Stimulated activated naive CD8-positive, alpha-beta T cell treated with anti-CD3 and anti-CD28 coated beads, Interleukin-15, Interleukin-2, amounts not matched to agents 100 ng/mL and 50 ng/mL, for 24 hours (primary cell): ENCODE results near the gene PLPP1.

ENCODE experiments used
- H3K27ac Mint-ChIP-seq: one replicate; pipeline ENCODE4 v1.8.0; 2021; ENCODE audit warnings: mild to moderate bottlenecking, mixed read lengths
- H3K27me3 Mint-ChIP-seq: one replicate; pipeline ENCODE4 v1.8.0; 2021; ENCODE audit warnings: mixed read lengths
- H3K36me3 Mint-ChIP-seq: one replicate; pipeline ENCODE4 v1.8.0; 2021; ENCODE audit warnings: low read depth, mixed read lengths
- H3K4me1 Mint-ChIP-seq: one replicate; pipeline ENCODE4 v1.8.0; 2021; ENCODE audit warnings: low read depth, mixed read lengths
- H3K4me3 Mint-ChIP-seq: one replicate; pipeline ENCODE4 v1.8.0; 2021; ENCODE audit warnings: mild to moderate bottlenecking, mixed read lengths
- H3K9me3 Mint-ChIP-seq: one replicate; pipeline ENCODE4 v1.8.0; 2021; ENCODE audit warnings: mixed read lengths

The PLPP1 gene

GRCh38 chr5:55534436-55535198 is at the start of gene PLPP1:
Gene PLPP1, minus strand, starts transcription at chr5:55534964. Its CDS starts 335 bp downstream, at chr5:55534629.
- Mint-ChIP-seq H3K4me3 (peak within 1 kb of the TSS; percentile 89), H3K36me3 (peaks cover 6% of the 10 kb centered on the region)

DNA sequence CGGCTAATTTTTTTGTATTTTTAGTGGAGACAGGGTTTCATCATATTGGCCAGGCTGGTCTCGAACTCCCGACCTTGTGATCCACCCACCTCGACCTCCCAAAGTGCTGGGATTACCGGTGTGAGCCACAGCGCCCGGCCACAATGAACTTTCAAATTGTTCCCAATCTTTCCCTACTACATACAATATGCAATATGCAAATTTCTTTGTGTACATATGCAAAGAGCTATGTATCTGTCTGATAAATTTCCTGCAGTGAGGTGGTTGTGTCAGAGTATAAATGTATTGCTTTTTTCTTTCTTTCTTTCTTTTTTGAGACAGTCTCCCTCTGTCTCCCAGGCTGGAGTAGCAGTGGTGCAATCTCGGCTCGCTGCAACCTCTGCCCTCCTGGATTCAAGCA is 48.8 kb upstream of the PLPP1 start:
- no peaks in the 10 kb centered on the region for H3K9me3 Mint-ChIP-seq
- H3K36me3 Mint-ChIP-seq: no peaks in the 10 kb centered on the region
- H3K4me3 Mint-ChIP-seq: no peak overlapping the region
- H3K27ac Mint-ChIP-seq: no peak overlapping the region
- no peaks in the 10 kb centered on the region for H3K27me3 Mint-ChIP-seq
- H3K4me1 Mint-ChIP-seq: peaks cover 37% of the 10 kb centered on the region

More at GRCh38 chr5:55534436-55535198, at the start of gene PLPP1:
- Mint-ChIP-seq H3K27me3 (no peaks in the 10 kb centered on the region), H3K9me3 (no peaks in the 10 kb centered on the region), H3K27ac (peak within 1 kb of the TSS; percentile 92), H3K4me1 (peaks cover 49% of the 10 kb centered on the region)

DNA sequence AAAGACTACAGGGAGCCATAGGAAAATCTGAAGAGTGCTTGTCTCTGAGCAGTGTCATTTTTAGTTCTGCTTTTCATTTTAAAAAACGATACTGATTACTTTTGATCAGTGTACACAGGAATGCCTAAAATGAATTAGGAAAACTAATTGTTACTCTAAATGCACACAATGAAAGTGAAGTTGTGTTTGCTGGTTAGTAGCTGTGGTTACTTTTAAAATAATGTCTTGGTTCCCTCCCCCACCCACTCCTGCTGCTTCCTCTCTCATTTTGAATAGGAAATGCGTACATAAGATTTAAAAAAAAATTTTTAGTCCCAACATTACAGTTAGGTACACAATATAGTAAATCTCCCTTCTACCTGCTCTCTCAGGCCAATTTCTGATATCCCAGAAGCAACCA is 47.5 kb upstream of the PLPP1 start:
- Mint-ChIP-seq H3K36me3 (no peaks in the 10 kb centered on the region), H3K4me3 (peak overlapping the region; percentile 20), H3K4me1 (peaks cover 42% of the 10 kb centered on the region), H3K27me3 (no peaks in the 10 kb centered on the region), H3K9me3 (no peaks in the 10 kb centered on the region), H3K27ac (peak overlapping the region; percentile 24)

GRCh38 chr5:55580042-55580441 is 45.3 kb upstream of the PLPP1 start:
- Mint-ChIP-seq H3K4me1 (peaks cover 56% of the 10 kb centered on the region), H3K36me3 (no peaks in the 10 kb centered on the region), H3K27ac (no peak overlapping the region), H3K9me3 (no peaks in the 10 kb centered on the region), H3K27me3 (no peaks in the 10 kb centered on the region), H3K4me3 (no peak overlapping the region)

DNA sequence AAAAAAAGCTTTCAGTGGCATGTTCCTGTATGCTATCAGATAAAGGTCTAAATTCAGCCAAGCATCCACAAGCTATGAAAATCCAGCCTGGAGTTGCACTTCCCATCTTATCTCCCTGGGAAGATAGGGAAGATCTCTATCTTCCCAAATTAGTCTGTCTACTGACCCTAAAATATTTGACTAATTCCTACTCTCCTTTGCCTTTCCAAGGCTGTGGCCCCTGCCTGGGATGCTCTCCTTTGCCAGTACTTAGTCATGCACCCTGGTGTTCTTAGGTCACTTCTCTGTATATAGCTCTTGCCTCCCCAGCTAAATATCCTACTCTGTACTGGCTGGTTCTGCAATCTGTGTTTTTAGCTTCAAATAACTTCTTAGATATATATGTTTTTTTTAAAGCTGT is 44.0 kb upstream of the PLPP1 start:
- Mint-ChIP-seq H3K27ac (peak overlapping the region; percentile 42), H3K27me3 (no peaks in the 10 kb centered on the region), H3K36me3 (no peaks in the 10 kb centered on the region), H3K4me1 (peaks cover 49% of the 10 kb centered on the region), H3K9me3 (no peaks in the 10 kb centered on the region), H3K4me3 (no peak overlapping the region)

- Mint-ChIP-seq H3K36me3 (no peaks in the 10 kb centered on the region), H3K4me3 (no peak overlapping the region), H3K27me3 (no peaks in the 10 kb centered on the region), H3K27ac (no peak overlapping the region), H3K9me3 (no peaks in the 10 kb centered on the region), H3K4me1 (peaks cover 38% of the 10 kb centered on the region)
Observed at GRCh38 chr5:55577353-55578060, 42.7 kb upstream of the PLPP1 start.

DNA sequence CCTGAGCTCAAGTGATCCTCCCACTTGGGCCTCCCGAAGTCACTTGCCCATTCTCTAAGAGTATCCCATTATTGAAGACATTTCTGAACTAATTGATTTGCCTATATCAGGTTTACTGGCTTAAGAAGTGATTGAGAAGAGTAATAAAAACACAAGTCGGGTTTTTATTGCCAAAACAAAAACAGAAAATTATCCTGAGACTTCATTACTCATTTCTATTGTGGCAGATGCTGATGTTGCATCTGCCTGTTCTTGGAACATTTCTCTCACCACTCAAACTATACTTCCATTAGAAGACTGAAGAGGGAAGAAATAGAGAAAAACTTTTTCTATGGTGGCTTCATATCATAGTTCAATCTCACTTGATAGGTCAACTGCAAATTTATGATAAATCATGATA is 41.9 kb upstream of the PLPP1 start:
- Mint-ChIP-seq H3K27me3 (no peaks in the 10 kb centered on the region), H3K9me3 (no peaks in the 10 kb centered on the region), H3K36me3 (no peaks in the 10 kb centered on the region), H3K27ac (no peak overlapping the region), H3K4me3 (no peak overlapping the region), H3K4me1 (peaks cover 33% of the 10 kb centered on the region)

DNA sequence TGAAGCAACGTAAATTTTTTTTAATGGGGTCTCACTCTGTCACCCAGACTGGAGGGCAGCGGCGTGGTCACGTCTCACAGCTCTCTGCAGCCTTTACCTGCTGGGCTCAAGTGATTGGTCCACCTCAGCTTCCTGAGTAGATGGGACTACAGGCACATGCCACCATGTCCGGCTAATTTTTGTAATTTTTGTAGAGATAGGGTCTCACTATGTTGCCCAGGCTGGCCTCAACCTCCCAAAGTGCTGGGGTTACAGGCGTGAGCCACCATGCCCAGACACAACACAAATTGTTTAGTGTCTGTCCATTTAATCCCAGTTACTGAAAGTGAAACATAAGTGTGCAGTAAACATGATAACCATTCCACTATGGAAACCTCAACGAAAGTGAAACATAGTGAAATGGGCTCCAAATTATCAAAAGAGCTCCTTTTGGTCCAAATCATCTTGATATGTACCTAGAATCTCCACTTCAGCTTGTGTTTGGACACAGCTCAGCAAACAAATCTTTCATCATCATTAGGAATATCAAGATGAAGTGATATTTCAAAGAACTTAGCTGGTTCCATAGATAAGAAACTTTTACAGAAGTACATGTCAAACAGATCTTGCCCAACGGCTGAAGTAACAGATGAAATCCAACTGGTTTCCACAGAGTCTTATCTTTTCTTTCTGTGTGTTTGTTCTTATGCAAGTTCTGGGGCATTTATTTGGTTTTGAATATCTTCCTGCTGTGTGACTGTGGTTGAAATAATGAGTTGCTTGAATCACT is 41.2 kb upstream of the PLPP1 start:
- no peak overlapping the region for H3K4me3 Mint-ChIP-seq
- H3K27me3 Mint-ChIP-seq: no peaks in the 10 kb centered on the region
- no peaks in the 10 kb centered on the region for H3K9me3 Mint-ChIP-seq
- peaks cover 30% of the 10 kb centered on the region for H3K4me1 Mint-ChIP-seq
- H3K27ac Mint-ChIP-seq: no peak overlapping the region
- no peaks in the 10 kb centered on the region for H3K36me3 Mint-ChIP-seq

GRCh38 chr5:55572600-55572999 is 37.8 kb upstream of the PLPP1 start:
- H3K4me3 Mint-ChIP-seq: no peak overlapping the region
- H3K27ac Mint-ChIP-seq: no peak overlapping the region
- H3K4me1 Mint-ChIP-seq: peaks cover 14% of the 10 kb centered on the region
- no peaks in the 10 kb centered on the region for H3K36me3 Mint-ChIP-seq
- H3K27me3 Mint-ChIP-seq: no peaks in the 10 kb centered on the region
- H3K9me3 Mint-ChIP-seq: no peaks in the 10 kb centered on the region

DNA sequence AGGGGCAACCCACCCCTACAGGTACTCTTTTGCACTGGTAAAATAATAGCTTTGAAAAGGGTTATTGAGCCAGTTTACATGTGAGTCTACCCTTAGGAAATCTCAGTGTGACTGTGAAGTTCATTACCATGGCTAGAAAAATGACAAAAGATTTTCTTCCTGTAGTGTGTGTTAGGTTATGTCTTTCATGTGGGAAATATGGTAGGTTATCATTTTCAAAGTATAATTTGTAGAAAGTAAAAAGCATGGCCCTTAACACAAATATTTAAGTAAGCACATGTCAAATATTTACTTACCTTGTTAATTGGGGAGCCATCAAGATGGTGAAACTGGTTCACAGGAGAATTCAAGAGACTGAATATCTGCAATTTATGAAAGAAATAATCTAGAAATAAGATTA is 37.3 kb upstream of the PLPP1 start:
- Mint-ChIP-seq H3K9me3 (no peaks in the 10 kb centered on the region), H3K4me3 (no peak overlapping the region), H3K36me3 (no peaks in the 10 kb centered on the region), H3K27me3 (no peaks in the 10 kb centered on the region), H3K4me1 (peaks cover 14% of the 10 kb centered on the region), H3K27ac (no peak overlapping the region)

DNA sequence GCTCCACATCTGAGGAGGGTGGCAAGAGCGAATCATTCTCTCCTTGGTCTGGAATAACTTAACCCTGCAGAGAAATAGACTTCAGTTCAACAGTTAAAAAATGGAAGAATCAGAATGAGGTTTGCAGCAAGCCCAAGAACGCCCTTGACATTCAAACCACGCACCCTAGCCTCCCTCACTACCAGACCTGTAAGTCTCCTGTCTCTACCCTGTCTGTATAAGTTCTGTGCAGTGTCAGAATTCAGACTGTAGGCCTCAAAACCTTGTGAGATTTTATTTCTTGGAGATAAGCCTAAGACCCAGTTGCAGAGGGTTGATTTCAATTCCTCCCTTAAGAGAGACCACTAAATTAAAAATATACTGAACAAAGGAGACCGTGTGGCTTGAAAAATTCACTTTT is 35.8 kb upstream of the PLPP1 start:
- H3K9me3 Mint-ChIP-seq: no peaks in the 10 kb centered on the region
- H3K27me3 Mint-ChIP-seq: no peaks in the 10 kb centered on the region
- H3K4me1 Mint-ChIP-seq: no peaks in the 10 kb centered on the region
- H3K27ac Mint-ChIP-seq: no peak overlapping the region
- no peaks in the 10 kb centered on the region for H3K36me3 Mint-ChIP-seq
- H3K4me3 Mint-ChIP-seq: no peak overlapping the region

DNA sequence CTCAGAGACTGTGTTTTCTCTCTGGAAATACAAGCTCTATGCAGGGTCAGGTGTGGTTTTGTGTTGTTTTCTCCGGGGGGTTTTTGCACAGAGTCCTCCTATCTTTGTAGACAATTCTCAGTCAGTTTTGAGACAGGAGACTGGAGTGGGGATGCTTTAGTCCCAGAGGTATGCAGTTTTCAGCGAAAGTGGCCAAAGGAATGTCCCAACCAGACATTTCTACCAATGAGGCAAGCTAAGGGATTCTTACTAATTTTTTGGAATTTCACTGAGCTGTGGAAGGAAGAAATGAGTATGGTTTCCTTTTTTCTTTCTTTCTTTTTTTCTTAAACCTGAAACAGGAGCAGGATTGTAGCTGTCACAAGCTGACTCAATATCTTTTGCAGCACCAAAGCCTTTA is 35.3 kb upstream of the PLPP1 start:
- peaks cover 2% of the 10 kb centered on the region for H3K4me1 Mint-ChIP-seq
- H3K36me3 Mint-ChIP-seq: no peaks in the 10 kb centered on the region
- H3K27me3 Mint-ChIP-seq: no peaks in the 10 kb centered on the region
- H3K27ac Mint-ChIP-seq: no peak overlapping the region
- H3K9me3 Mint-ChIP-seq: no peaks in the 10 kb centered on the region
- H3K4me3 Mint-ChIP-seq: no peak overlapping the region

DNA sequence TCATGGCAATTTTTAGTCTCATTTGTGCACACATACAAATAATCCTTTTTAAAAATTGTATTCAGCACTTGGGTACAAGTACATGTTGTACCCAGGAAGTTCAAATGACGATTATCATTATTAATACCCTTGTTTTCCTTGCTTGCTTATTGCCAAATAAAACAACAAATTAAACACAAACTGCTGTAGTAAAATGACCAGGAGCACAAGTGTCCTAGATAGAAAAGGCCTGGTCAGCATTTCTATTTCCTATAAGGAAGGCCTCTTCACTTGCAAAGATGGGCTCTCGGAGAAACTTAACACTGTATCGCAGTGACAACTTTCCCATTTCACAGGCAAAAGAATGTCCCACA is 34.7 kb upstream of the PLPP1 start:
- Mint-ChIP-seq H3K36me3 (no peaks in the 10 kb centered on the region), H3K27me3 (no peaks in the 10 kb centered on the region), H3K27ac (no peak overlapping the region), H3K4me3 (no peak overlapping the region), H3K4me1 (peaks cover 6% of the 10 kb centered on the region), H3K9me3 (no peaks in the 10 kb centered on the region)

- Mint-ChIP-seq H3K27me3 (no peaks in the 10 kb centered on the region), H3K36me3 (no peaks in the 10 kb centered on the region), H3K9me3 (no peaks in the 10 kb centered on the region), H3K27ac (no peak overlapping the region), H3K4me3 (no peak overlapping the region), H3K4me1 (peaks cover 6% of the 10 kb centered on the region)
Observed at GRCh38 chr5:55568654-55569512, 34.1 kb upstream of the PLPP1 start.
